Osteocyte (in vitro differentiated cells): Measurements from ENCODE around the gene DLG2. TPM values are rescaled to one million over a fixed set of nuclear protein-coding genes. Genes with fewer than 3 reads are reported as not detected.

Experiments
- DNase-seq: peaks from one replicate; pipeline ENCODE4 v3.0.0; 2021; ENCODE audit warnings: mixed read lengths; ENCODE audit not compliant: unreplicated experiment; ENCODE audit errors: extremely low spot score
- H3K27ac Mint-ChIP-seq: one replicate; pipeline ENCODE4 v1.8.0; 2021; ENCODE audit warnings: mild to moderate bottlenecking, mixed read lengths; ENCODE audit not compliant: unreplicated experiment
- H3K27me3 Mint-ChIP-seq: one replicate; pipeline ENCODE4 v1.8.0; 2021; ENCODE audit warnings: mixed read lengths; ENCODE audit not compliant: unreplicated experiment
- H3K36me3 Mint-ChIP-seq: one replicate; pipeline ENCODE4 v1.8.0; 2021; ENCODE audit warnings: mixed read lengths; ENCODE audit not compliant: unreplicated experiment
- H3K4me1 Mint-ChIP-seq: one replicate; pipeline ENCODE4 v1.8.0; 2021; ENCODE audit warnings: mixed read lengths; ENCODE audit not compliant: unreplicated experiment
- H3K4me3 Mint-ChIP-seq: one replicate; pipeline ENCODE4 v1.8.0; 2021; ENCODE audit warnings: mild to moderate bottlenecking, moderate library complexity, mixed read lengths; ENCODE audit not compliant: unreplicated experiment
- H3K9me3 Mint-ChIP-seq: one replicate; pipeline ENCODE4 v1.8.0; 2021; ENCODE audit warnings: mixed read lengths; ENCODE audit not compliant: unreplicated experiment
- CTCF ChIP-seq: fragments of 200-600 bp; sonication (generic); IDR thresholded peaks from 2 replicates; pipeline ENCODE4 v1.5.0; 2021; ENCODE audit warnings: antibody characterized with exemption, mild to moderate bottlenecking, moderate library complexity
- total RNA-seq: library from RNA; stranded (reverse); gene quantifications from 2 replicates; pipeline ENCODE4 v1.2.1, GENCODE V29; 2021

Gene DLG2
- total RNA-seq, 1 donor from 2014 or later = 2.1 TPM

DNA sequence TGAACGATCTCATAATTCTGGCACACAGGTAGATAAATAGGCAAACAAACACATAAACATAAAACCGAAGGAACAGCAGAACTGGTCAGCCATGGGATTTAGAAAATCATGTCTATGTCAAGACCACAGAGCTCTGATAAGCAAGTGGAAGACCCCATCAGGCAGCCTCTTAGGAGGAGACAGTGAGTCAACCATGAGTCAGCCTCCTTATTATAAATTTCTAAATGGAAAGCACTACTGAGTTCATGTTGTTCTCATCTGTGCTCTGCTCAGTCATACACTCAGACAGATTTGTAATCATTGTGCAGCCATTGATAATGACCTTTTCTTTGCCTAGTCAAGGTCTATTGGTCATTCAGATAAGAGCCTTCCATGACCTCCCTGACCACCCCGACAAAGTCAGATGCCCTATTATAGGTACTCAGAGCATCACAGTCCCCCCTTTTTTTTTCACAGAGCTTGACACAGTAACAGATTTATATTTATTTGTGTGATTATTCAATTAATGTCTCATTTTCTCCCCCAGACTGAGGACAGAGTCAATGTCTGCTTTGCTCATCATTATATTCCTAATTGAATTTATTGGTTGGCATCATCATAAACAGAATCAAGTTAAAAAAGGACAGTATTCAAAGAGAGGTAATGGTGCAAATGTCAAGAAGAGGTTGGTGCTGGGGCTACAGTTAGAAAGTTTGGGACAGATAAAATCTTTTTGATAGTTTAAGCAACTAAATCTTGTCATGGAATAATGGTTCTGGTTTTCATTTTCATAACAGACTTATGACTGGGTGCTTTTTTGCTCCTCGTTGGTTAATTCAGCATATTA, 1761.3 kb downstream of the DLG2 start:
- no peak overlapping the region for H3K27ac Mint-ChIP-seq
- no peak for TF ChIP-seq CTCF
- no peaks in the 10 kb centered on the region for H3K9me3 Mint-ChIP-seq
- no peak overlapping the region for H3K4me3 Mint-ChIP-seq
- H3K27me3 Mint-ChIP-seq = peaks cover 3% of the 10 kb centered on the region
- no peaks in the 10 kb centered on the region for H3K36me3 Mint-ChIP-seq
- H3K4me1 Mint-ChIP-seq = no peaks in the 10 kb centered on the region
- DNase-seq = no peak

- H3K27me3 Mint-ChIP-seq = peaks cover 3% of the 10 kb centered on the region
- TF ChIP-seq CTCF = no peak
These were observed 1762.6 kb downstream of the DLG2 start for GRCh38 chr11:83864412-83865057.

DNA sequence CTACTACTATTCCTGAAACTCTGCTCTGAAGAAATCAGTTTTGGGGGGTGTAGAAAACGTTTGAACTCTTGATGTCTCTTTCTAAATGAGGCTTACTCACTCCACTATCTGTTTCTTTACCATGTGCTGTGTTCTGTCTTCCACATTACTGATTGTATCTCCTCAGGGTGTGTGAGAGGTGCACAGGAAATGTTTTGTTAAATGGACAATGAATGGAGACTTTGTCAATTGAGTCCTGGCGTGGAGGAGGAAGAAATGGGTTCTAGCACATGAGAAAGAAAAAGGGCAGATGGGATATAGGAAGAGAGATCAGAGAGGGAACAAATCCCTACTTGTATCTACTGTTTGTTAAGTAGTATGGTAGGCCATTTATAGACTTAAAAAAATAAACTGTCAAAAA, 1763.9 kb downstream of the DLG2 start:
- TF ChIP-seq CTCF = no peak
- H3K27me3 Mint-ChIP-seq = peaks cover 3% of the 10 kb centered on the region
- no peaks in the 10 kb centered on the region for H3K36me3 Mint-ChIP-seq
- no peak for DNase-seq
- H3K4me3 Mint-ChIP-seq = no peak overlapping the region
- no peak overlapping the region for H3K27ac Mint-ChIP-seq
- no peaks in the 10 kb centered on the region for H3K4me1 Mint-ChIP-seq
- H3K9me3 Mint-ChIP-seq = no peaks in the 10 kb centered on the region

More at GRCh38 chr11:83864412-83865057, 1762.6 kb downstream of the DLG2 start:
- no peaks in the 10 kb centered on the region for H3K4me1 Mint-ChIP-seq
- H3K27ac Mint-ChIP-seq = no peak overlapping the region
- no peaks in the 10 kb centered on the region for H3K9me3 Mint-ChIP-seq
- H3K36me3 Mint-ChIP-seq = no peaks in the 10 kb centered on the region
- H3K4me3 Mint-ChIP-seq = no peak overlapping the region
- DNase-seq = no peak

DNA sequence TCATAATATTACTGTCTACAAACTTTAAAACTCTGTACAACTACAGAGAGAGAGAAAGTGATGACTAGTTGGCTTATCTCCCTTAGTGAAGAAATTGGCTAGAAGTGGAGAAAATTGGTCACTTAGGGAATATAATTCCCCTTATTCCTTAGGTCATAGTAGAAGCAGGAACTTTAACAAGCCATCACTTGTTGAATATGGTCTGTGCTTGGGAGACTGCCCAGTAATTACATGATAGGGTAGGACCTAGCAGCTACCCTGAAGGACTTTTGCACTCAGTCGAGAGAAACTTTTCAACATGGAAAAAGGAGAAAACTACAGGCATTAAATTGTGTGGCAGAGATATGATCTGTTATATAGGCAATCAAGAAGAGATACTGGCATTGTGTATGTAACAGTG, 1764.5 kb downstream of the DLG2 start:
- no peak for TF ChIP-seq CTCF
- Mint-ChIP-seq H3K27me3 (peaks cover under 1% of the 10 kb centered on the region), H3K4me3 (no peak overlapping the region), H3K27ac (no peak overlapping the region), H3K9me3 (no peaks in the 10 kb centered on the region), H3K4me1 (no peaks in the 10 kb centered on the region), H3K36me3 (no peaks in the 10 kb centered on the region)
- DNase-seq = no peak

DNA sequence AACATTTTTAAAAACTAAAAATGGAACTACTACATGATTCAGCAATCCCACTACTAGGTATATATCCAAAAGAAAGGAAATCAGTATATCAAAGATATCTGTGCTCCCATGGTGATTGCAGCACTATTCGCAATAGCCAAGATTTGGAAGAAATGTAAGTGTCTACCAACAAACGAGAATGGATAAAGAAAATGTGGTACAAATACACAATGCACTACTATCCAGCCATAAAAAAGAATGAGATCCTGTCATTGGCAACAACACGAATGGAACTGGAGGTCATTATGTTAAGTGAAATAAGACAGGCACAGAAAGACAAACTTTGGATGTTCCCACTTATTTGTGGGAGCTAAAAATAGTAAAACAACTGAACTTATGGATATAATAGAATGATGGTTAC, 1765.1 kb downstream of the DLG2 start:
- no peak overlapping the region for H3K4me3 Mint-ChIP-seq
- H3K27me3 Mint-ChIP-seq = no peaks in the 10 kb centered on the region
- no peak for DNase-seq
- no peaks in the 10 kb centered on the region for H3K36me3 Mint-ChIP-seq
- H3K27ac Mint-ChIP-seq = no peak overlapping the region
- TF ChIP-seq CTCF = no peak
- peaks cover 4% of the 10 kb centered on the region for H3K9me3 Mint-ChIP-seq
- H3K4me1 Mint-ChIP-seq = no peaks in the 10 kb centered on the region
